GM10248 (cell line): ENCODE data around the gene MMP7.

Source experiments
- CTCF ChIA-PET: fragments of 300-600 bp; sonication (Branson Sonifier 250); formaldehyde crosslinking; extraction: SDS; loops from one replicate; lab custom pipeline; 2021; ENCODE audit warnings: antibody characterized with exemption; lab: Yijun Ruan, JAX
- POLR2A ChIA-PET: fragments of 350-650 bp; sonication (Branson Sonifier 250); formaldehyde crosslinking; extraction: SDS; loops from one replicate; lab custom pipeline; 2020; ENCODE audit warnings: antibody characterized with exemption; lab: Yijun Ruan, JAX
- DNase-seq: peaks from one replicate; pipeline ENCODE4 v3.0.0; 2012; ENCODE audit errors: extremely low spot score
- TF ChIP-seq, protein P1 (sequence below): IDR thresholded peaks from 2 replicates; pipeline ENCODE4 v1.5.1; 2012; ENCODE audit warnings: mild to moderate bottlenecking, low read depth; ENCODE audit errors: extremely low read depth, missing control alignments, control extremely low read depth

MMP7 gene

DNA sequence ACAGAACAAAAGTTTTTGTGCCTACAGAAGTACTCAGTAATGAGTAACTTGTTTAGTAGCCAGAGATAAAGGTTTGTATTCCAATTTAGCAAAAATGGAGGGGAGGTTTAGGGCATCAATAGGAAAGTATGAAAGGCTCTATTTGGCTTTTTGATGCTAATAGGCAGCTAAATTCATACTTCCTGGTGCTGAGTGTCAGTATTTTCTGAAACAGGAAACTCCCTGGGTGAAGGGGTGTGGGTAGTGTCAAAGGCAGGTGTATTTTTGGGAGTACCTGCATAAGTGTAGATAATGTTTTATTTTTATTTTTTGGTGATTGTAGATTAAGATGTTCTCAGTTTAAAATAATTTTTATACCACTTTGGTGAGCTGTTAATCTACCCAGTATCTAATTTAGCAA lies 29.3 kb upstream of the MMP7 start:
- DNase-seq = no peak
- ChIA-PET CTCF (interaction anchor here (0.6 to 4.4 kb wide), 8 partner anchors 9 to 108 kb away, joined by 3 to 26 read pairs (median 3); no protein-coding TSS in a partner anchor), POLR2A (no interaction called here)
- TF ChIP-seq, protein P1, sequence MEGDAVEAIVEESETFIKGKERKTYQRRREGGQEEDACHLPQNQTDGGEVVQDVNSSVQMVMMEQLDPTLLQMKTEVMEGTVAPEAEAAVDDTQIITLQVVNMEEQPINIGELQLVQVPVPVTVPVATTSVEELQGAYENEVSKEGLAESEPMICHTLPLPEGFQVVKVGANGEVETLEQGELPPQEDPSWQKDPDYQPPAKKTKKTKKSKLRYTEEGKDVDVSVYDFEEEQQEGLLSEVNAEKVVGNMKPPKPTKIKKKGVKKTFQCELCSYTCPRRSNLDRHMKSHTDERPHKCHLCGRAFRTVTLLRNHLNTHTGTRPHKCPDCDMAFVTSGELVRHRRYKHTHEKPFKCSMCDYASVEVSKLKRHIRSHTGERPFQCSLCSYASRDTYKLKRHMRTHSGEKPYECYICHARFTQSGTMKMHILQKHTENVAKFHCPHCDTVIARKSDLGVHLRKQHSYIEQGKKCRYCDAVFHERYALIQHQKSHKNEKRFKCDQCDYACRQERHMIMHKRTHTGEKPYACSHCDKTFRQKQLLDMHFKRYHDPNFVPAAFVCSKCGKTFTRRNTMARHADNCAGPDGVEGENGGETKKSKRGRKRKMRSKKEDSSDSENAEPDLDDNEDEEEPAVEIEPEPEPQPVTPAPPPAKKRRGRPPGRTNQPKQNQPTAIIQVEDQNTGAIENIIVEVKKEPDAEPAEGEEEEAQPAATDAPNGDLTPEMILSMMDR = no peak

DNA sequence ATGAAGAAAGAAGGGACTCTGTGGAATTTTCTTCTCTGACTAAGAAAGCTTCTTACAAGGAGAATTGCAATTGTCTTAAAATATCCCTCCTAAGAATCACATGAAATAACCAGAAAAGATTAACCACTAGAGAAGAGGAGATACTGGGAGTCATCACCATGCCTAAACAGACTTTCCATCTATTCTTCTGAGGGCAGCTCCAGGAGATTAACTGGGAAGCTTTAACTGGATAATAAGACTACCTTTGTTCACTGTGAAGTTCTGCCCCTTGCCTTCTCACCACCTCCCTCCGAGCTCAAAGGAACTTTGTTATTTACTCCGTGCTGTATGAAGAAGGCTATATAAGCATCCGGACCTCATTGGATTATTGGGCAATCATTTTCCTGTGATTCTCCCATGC lies 24.5 kb upstream of the MMP7 start:
- TF ChIP-seq, protein P1 = no peak
- ChIA-PET CTCF (interaction anchor here (0.8 to 7.2 kb wide), 15 partner anchors 8 to 261 kb away, joined by 3 to 65 read pairs (median 3); no protein-coding TSS in a partner anchor), POLR2A (no interaction called here)
- DNase-seq = no peak

DNA sequence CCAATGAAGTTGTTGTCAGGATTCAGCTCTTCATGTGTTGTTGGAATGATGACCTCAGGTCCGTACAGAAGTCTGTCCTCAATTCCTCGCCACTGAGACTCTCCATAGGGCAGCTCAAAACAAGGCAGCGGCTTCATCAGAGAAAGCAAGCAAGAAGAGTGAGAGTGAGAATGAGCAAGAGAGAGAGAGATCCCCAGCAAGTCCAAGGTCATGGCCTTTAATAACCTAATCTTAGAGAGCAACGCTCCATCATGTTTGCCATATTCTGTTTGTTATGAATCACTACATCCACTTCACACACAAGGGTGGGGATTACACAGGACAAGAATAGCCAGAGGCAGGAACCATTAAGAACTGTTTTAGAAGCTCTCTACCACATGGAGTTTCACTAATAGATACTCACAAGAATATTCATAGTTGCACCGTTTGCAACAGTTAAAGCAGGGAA lies 23.3 kb upstream of the MMP7 start:
- DNase-seq = peak; percentile 26
- ChIA-PET POLR2A (interaction anchor here (0.5 to 0.6 kb wide), 2 partner anchors 24 to 203 kb away, joined by 3 to 4 read pairs; no protein-coding TSS in a partner anchor), CTCF (interaction anchor here (0.9 to 7.2 kb wide), 14 partner anchors 10 to 260 kb away, joined by 3 to 65 read pairs (median 4); no protein-coding TSS in a partner anchor)
- TF ChIP-seq, protein P1 = no peak

DNA sequence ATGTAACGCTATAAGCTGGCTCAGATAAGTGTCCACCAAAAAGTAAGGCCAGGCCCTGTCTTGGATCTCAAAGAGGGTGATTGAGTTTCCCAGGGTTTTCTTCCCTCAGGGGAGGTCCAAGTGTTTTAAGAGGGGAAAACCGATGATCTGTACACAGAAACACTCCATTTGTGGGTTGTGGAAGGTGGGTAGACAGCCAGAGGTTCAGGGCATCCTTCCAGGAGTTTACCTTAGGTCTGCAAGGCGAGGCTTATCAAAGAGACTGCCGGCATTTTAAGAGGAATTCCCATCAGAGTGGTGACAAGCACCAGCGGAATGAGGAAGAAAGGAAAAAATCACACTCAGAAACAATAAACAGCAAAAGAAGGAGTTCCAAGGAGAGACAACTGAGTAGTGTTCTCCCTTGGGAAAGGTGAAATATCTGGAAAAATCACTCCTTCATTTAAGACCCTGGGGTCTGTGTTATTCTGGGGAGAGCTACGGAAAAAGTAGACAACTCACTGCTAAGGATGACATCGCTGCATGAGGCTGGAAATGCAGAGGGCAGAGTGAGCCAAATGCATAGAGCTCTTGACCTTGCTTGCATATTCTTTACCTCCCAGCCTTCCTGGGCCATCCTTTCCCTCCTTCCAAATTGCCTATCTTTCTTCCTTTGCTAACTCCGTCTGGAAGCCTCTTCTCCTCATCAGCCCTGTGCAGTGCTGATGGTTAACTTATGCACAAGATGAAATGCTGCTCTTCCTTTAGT lies 22.1 kb upstream of the MMP7 start:
- ChIA-PET CTCF (interaction anchor here (0.9 to 7.2 kb wide), 15 partner anchors 11 to 264 kb away, joined by 3 to 65 read pairs (median 4); no protein-coding TSS in a partner anchor), POLR2A (interaction anchor here (0.5 to 1.2 kb wide), 2 partner anchors 61 to 213 kb away, joined by 4 to 5 read pairs; no protein-coding TSS in a partner anchor)
- TF ChIP-seq, protein P1 = no peak
- DNase-seq = no peak

DNA sequence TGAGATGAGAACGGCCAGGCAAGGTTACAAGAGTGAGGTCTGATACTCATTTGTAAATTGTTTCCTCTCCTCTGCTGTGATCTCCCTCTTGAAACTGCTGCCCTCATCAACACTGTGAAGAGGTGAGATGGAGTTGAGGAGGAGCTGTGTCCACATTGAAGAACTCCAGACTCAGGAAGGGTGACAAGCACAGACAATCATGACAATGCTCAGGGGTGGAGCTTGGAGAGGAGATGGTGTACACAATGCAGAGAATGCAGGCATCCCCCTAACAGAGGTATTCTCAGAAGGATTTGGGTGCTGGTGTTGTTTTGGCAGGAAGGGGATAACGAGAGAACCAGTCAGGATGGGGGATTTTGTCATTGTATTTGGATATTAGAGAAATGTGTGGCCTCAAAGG lies 21.5 kb upstream of the MMP7 start:
- TF ChIP-seq, protein P1 = no peak
- no peak for DNase-seq
- POLR2A ChIA-PET = interaction anchor here (0.5 to 1.2 kb wide), 2 partner anchors 62 to 213 kb away, joined by 4 to 5 read pairs; no protein-coding TSS in a partner anchor
- CTCF ChIA-PET = interaction anchor here (0.6 to 7.2 kb wide), 13 partner anchors 16 to 264 kb away, joined by 3 to 65 read pairs (median 4); no protein-coding TSS in a partner anchor

DNA sequence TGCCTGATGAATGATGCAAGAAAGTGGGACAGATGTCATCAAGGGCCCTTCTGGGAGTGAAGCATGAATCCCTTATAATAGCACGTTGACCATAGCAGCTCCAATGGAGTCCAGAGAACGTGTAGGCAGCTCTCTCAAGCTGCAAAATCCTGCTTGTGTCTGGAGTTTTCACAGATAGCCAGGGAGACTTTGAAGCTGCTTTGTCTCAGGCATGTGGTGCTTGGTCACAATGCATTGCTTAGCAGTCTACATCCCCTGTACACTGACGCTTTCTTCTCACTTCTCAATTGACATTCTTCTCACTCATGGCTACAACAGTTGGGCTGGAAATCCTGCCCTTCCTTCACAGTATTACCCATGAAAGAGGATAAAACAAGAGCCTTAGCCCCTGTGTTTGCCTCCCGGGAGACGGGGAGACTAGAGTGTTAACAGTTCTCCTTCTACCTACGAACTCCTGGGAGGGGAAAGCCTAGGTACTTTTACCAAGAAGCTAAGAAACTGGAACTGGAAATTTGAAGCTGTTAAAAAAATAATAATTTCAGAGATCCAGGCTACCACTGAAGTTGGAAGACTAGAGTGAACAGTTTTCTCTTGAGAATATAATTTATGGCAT lies 20.7 kb upstream of the MMP7 start:
- DNase-seq = no peak
- TF ChIP-seq, protein P1 = no peak
- ChIA-PET POLR2A (interaction anchor here (0.7 to 1.2 kb wide), 2 partner anchors 9 to 62 kb away, joined by 3 to 4 read pairs; no protein-coding TSS in a partner anchor), CTCF (interaction anchor here (0.6 to 7.2 kb wide), 16 partner anchors 9 to 263 kb away, joined by 3 to 65 read pairs (median 4); no protein-coding TSS in a partner anchor)
